HL-60/S4 treated with retinoic acid at 250 ng/mL for 4 days and 3 days (cell line): Measurements from ENCODE around the gene HPN.
"Not testable (repeated sequence)": the region's sequence is repeated elsewhere in the genome, so short reads cannot be mapped to it uniquely, and the experiment has no call there.

Source experiments
- in situ Hi-C: fragments of 300-500 bp; cut with MboI; formaldehyde crosslinking; loops from 2 replicates; pipeline ENCODE4 v1.7.0; 2022; ENCODE audit warnings: low sequenced_read_pairs

HPN gene

DNA sequence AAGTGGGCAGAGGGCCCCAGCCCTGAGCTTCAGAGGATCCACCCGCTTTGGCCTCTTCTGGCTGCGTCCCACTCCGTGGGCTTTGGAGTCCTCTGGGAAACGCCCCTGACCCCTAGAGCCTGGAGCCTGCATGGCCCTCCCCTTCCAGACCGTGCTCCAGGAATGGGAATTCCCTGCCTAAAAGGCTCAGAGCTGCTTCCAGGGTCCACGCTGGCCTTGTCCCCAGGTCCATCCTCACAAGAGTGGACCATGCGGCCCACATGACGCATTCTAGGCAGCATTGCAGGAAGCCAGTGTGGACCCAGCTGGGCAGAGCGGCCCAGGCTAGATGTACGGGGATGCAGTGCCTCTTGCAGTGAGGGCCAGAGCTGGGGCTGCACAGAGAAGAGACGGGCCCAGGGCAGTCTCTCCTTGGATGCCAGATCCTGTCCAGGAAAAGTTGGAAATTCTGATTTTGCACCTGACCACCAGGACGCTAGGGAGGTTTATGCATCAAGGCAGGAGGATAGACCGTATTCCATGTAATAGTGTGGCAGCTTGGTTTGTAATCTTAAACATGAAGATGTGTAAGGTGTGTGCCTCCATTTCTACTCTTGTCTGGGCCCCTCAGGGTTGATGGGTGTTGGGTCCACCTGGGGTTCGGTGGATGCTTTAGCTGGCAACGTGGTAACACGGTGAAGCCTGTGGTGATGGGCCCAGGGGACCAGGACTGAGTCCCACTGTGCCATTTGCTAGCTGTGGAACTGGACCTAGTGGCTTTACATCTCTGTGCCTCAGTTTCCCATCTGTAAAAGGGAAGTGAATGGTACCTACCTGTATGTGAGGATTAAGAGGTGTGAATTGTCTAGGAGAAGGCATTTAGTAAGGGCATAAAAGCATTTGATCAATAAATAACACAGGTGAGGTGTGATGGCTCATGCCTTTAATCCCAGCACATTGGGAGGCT is 59.3 kb downstream of the HPN start:
- in situ Hi-C loops: no loop called here

- in situ Hi-C loops: not testable (repeated sequence)
Observed at GRCh38 chr19:35101949-35102348, 60.4 kb downstream of the HPN start.

- in situ Hi-C loops: not testable (repeated sequence)
Observed at GRCh38 chr19:35103614-35104013, 62.1 kb downstream of the HPN start.

DNA sequence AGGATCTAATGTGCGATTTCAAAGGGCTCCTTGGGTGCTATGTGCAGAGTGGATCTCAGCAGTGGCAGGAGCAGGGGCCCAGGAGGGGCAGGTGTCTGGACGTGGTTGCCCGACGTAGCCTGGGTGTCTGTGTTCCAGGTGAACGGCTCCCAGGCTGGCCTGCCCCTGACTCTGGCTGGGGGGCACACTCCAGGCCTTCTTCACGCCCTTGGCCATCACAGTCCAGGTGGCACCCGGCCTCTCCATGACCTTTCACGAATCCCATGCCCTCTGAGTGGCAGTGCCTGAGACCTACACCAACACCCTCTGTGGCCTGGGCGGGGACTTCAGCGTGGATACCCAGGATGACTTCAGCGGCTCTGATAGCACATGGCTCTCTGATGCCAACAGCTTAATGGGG is 62.8 kb downstream of the HPN start:
- in situ Hi-C loops: no loop called here

DNA sequence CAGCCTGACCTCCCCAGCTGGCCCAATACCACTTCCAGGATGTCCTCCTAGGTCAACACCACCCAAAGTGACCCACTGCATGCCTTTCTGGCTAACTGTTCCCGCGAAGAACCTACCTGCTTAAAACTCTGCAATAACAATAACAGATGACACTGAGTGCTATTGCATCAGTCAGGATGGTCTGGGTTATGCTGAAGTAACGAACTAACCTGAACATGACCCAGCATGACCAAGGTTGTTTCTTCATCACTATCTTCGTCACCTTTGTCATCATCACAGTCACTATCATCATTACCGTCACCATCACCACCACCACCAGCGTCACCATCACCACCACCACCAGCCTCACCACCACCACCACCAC is 63.5 kb downstream of the HPN start:
- in situ Hi-C loops: no loop called here

DNA sequence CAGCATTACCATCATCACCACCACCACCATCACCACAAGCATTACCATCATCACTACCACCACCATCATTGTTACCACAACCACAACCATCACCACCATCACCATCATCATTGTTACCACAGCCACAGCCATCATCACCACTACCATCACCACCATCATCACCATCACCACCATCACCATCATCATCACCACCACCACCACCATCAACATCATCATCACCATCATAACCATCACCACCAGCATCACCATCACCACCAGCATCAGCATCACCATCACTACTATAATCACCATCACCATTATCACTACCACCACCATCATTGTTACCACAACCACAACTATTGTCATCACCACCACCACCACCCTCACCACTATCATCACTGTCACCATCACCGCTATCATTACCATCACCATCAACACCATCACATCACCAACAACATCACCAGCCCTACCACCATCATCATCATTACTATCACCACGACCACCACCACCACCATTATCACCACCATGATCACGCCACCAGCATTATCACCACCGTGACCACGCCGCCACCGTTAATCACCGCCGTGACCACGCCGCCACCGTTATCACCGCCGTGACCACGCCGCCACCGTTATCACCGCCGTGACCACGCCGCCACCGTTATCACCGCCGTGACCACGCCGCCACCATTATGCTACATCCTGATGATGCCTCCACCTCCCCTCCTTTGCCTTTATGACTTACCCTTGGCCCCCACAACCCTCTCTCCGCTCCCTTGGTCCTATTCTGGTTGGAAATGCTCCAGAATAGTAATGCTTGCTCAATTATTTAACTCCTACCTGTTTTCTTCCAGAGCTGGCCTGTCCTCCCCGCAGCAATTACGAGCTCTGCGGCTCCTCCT is 64.1 kb downstream of the HPN start:
- in situ Hi-C loops: no loop called here

DNA sequence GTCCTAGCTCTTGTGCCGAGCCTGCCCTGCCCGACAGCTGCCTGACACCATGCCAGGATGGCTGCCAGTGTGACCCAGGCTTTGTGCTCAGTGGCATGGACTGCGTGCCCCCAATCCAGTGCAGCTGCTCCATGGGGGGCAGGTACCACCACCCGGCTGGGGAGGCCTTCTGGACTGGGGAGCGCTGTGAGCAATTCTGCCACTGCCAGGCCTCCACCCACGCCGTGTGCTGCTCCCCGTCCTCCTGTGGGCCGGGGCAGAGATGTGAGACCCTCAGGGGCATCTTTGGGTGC is 64.7 kb downstream of the HPN start:
- in situ Hi-C loops: no loop called here

DNA sequence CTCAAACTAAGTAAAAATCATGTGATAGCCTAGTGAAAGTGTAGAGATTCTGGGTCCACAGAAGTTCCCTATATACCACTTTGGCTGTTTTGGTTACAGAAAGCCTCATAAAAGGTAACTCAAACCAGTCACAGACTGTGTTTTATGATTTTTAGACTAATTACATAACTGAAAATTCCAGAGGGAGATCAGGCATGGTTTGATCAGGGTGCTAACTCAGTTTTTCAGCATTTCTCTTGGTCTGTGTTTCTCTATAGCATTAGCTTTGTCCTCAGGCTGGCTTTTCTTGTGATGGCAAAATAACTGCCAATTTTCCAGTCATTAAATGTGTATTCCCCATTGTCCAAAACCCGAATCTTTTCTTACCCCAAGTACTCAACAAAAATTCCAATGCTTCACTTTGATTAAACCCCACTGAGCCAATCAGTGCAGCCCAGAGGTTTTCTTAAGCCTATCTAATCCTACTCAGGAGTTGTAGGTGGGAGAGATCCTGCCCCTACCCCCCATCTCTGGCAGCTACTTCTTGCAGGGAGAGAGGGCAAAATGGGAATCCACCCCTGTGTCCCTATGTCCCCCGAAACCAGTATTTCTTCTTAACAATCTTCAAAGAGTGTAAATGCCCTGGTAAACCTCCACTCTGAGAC is 65.5 kb downstream of the HPN start:
- in situ Hi-C loops: no loop called here

DNA sequence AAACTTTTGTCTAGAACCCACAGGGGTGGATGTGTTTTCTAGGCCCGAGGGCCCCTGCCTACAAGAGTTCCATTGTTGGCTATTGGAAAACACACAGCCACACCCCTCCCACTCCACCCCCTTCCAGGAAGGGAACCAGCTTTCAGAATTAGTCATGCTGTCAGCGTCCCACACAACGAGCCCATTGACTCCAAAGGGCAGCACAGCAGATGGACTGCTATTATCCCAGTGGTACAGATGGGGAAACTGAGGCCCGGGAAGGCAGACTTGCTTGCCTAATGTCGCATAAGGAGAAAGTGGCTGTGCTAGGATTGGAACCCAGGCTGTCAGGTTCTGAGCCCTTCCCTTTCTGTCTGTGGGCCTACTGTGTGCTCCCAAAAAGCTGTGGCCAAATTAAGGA is 66.0 kb downstream of the HPN start:
- in situ Hi-C loops: no loop called here

- in situ Hi-C loops: no loop called here
Observed at GRCh38 chr19:35108730-35109129, 67.2 kb downstream of the HPN start.

DNA sequence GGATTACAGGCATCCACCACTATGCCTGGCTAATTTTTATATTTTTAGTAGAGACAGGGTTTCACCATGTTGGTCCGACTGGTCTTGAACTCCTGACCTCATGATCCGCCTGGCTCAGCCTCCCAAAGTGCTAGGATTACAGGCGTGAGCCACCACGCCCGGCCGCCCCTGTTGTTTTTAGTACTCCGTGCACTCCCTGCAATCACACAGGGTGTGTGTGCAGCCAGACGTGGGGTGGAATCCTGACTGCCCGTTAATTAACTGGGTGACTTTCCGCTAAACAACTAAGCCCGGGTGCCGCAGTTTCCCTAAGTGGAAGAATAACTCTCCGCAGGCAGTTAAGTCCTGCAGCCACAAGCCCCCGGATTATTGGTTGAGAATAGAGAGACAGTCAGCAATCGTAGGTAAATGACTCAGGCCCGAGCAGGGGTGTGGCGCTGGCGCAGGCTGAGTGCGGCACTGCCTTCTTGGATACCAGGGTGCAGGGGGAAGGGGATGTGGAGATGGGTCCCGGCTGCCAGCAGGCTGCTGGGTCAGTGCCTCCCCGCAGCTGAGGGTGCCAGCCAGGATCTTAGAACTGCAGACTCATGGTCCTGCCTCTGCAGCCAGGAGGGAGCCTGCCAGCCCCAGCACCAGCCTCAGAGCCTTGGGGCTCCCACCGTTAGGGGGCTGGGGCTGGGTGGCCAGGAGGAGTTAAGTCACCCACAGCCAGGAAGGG is 68.0 kb downstream of the HPN start:
- in situ Hi-C loops: no loop called here

DNA sequence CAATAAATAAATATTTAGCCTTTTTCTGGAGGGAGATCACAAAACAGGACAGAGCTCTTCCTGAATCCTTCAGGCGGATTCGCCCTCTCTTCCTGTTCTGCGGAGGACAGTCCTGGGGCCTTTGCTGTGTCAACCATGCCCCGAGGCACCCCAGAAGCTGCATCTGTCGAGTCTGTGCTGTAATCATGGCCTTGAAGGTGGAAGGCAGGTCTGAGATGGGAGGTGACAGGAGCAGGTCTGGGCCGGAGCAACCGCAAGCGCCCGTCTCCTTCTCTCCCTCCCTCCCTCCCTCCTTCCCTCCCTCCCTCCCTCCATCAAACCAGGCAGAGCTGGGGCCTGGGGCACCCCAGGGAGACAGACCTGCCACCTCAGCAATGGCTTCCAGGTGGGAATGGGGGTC is 69.5 kb downstream of the HPN start:
- in situ Hi-C loops: no loop called here

- in situ Hi-C loops: no loop called here
Observed at GRCh38 chr19:35112995-35113688, 71.6 kb downstream of the HPN start.

- in situ Hi-C loops: no loop called here
Observed at GRCh38 chr19:35114353-35115176, 73.0 kb downstream of the HPN start.

DNA sequence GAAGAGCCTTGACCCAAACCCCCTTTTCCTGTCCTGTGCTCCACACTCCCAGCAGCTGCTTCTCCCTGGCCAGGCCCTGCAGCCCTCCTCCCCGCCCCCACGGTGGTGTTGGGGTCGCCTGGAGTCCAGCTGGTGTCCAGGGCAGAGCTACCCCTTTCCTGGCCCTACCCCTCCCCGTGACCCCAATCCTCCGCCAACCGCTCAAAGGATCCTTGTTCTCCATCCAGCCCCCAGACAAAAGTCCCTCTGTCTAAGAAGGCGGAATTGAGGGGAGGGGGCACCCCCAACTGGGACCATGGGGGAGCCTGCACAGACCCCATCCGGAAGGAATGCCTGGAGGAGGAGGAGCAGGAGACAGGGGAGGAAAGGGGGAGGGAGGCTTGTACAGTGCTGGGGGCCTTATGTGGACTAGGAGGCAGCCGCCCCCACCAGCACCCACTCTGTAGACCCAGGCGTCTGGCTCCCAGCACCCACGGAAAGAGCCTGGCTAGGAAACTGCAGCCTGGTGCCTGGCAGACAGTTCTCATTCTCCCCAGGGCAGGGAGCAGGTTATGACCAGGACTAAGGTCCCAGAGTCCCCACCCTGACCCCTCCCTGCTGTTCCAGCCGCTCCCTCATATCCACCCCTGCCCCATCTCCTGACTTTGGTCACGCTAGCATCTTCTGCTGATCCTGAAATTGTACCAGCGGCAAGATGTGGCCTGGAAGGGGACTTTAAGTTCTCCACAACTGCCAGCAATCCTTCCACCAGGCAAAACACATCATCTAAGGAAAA is 73.8 kb downstream of the HPN start, which contains the start of gene FXYD3:
Gene FXYD3, plus strand, starts transcription at position 647 of the 775 bp plus-strand sequence. CDS start 3,554 bp downstream, outside the sequence.
- in situ Hi-C loops: no loop called here
